ENCODE results near the gene DCTN3.

DCTN3 gene

GRCh38 chr9:34601937-34602573 is 18.2 kb downstream of the DCTN3 start:
- no peaks in the 10 kb centered on the region for H3K4me1 Mint-ChIP-seq
- H3K9me3 Mint-ChIP-seq, result no peaks in the 10 kb centered on the region
- DNase-seq, result no peak
- CTCF ChIA-PET, result interaction anchor here (0.6 to 2.2 kb wide), 9 partner anchors 11 to 1198 kb away, joined by 3 to 13 read pairs (median 4); partner anchors contain the start of gene DCTN3
- no peak overlapping the region for H3K4me3 Mint-ChIP-seq
- H3K27me3 Mint-ChIP-seq, result peaks cover 47% of the 10 kb centered on the region
- no peaks in the 10 kb centered on the region for H3K36me3 Mint-ChIP-seq
- no peak overlapping the region for H3K27ac Mint-ChIP-seq

DNA sequence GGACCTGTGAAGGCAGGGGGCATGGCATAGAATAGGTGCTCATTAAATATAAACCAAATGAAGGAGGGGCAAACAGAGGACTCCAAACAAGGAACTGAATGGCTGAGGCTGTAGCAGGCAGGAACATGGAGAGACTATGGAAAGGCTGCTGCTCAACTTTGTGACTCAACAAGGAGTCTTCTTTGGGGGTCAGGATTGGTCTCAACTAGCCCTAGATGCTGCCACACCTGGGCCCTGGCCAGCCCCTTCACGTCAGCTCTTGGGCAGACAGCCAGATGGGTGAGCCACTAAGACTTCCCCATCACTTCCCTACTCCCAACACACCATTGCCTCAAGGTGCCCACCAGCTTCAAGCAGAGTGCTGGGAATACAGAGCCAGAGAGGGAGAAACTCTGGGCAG is 19.4 kb downstream of the DCTN3 start:
- no peak for DNase-seq
- Mint-ChIP-seq H3K9me3 (no peaks in the 10 kb centered on the region), H3K36me3 (no peaks in the 10 kb centered on the region), H3K27me3 (peaks cover 57% of the 10 kb centered on the region), H3K4me1 (no peaks in the 10 kb centered on the region), H3K27ac (no peak overlapping the region), H3K4me3 (no peak overlapping the region)
- CTCF ChIA-PET, result interaction anchor here (1.0 to 1.1 kb wide), 2 partner anchors 8 to 16 kb away, joined by 3 to 4 read pairs; no protein-coding TSS in a partner anchor

DNA sequence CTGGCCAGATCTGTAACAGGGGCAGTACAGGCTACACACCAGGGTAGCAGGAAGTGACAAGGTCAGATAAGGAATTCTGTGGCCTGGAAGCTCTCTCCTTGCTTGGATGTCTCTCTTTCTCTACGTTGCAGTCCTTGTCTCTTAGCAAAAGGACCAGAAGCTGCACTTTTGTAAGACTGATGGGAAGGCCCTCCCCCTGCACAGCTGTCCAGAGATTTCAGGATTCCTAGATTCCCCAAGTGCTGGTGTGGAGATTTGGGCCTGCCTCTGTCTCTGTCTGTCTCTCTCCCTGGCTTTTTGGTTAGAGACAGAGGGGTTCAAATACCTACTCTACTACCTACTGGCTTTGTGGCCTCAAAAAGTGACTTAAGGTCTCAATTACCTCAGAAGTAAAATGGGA is 20.7 kb downstream of the DCTN3 start:
- no peaks in the 10 kb centered on the region for H3K36me3 Mint-ChIP-seq
- no peaks in the 10 kb centered on the region for H3K4me1 Mint-ChIP-seq
- CTCF ChIA-PET, result interaction anchor here (1.2 kb wide), 1 partner anchor 12 kb away, joined by 3 read pairs; the partner anchor contains the start of gene RPP25L

DNA sequence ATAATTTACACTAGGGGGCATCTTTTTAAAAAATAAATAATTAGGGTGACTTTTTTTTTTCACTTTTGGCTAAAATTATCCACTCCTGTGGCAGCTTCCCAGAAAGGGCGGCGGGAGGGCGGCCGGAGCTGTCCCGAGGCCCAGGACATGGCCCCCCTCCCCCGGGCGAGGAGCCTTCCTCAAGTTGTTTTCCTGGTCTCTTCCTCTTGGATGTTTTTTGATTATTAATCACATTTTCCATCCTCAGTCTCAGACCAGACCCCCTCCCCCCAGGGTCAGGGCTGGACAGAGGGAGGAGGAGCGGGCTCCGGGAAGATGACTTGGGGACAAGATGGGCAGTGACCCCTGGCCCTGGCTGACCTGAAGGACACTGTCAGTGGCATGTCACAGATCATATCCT is 26.1 kb downstream of the DCTN3 start:
- H3K27ac Mint-ChIP-seq, result no peak overlapping the region
- no peak for DNase-seq
- H3K9me3 Mint-ChIP-seq, result no peaks in the 10 kb centered on the region
- CTCF ChIA-PET, result interaction anchor here (1.7 kb wide), 1 partner anchor 10 kb away, joined by 9 read pairs; no protein-coding TSS in a partner anchor
- H3K36me3 Mint-ChIP-seq, result peaks cover 2% of the 10 kb centered on the region
- peaks cover 24% of the 10 kb centered on the region for H3K4me1 Mint-ChIP-seq
- peaks cover 78% of the 10 kb centered on the region for H3K27me3 Mint-ChIP-seq
- no peak overlapping the region for H3K4me3 Mint-ChIP-seq

More for the DNA sequence above, 20.7 kb downstream of the DCTN3 start:
- Mint-ChIP-seq H3K4me3 (no peak overlapping the region), H3K27me3 (peaks cover 53% of the 10 kb centered on the region), H3K27ac (no peak overlapping the region), H3K9me3 (no peaks in the 10 kb centered on the region)
- no peak for DNase-seq

- H3K4me3 Mint-ChIP-seq, result no peak overlapping the region
- CTCF ChIA-PET, result interaction anchor here (1.0 to 3.6 kb wide), 10 partner anchors 8 to 189 kb away, joined by 3 to 26 read pairs (median 10); partner anchors contain the start of gene DCTN3
Measured at GRCh38 chr9:34592895-34593601, 27.2 kb downstream of the DCTN3 start.

DNA sequence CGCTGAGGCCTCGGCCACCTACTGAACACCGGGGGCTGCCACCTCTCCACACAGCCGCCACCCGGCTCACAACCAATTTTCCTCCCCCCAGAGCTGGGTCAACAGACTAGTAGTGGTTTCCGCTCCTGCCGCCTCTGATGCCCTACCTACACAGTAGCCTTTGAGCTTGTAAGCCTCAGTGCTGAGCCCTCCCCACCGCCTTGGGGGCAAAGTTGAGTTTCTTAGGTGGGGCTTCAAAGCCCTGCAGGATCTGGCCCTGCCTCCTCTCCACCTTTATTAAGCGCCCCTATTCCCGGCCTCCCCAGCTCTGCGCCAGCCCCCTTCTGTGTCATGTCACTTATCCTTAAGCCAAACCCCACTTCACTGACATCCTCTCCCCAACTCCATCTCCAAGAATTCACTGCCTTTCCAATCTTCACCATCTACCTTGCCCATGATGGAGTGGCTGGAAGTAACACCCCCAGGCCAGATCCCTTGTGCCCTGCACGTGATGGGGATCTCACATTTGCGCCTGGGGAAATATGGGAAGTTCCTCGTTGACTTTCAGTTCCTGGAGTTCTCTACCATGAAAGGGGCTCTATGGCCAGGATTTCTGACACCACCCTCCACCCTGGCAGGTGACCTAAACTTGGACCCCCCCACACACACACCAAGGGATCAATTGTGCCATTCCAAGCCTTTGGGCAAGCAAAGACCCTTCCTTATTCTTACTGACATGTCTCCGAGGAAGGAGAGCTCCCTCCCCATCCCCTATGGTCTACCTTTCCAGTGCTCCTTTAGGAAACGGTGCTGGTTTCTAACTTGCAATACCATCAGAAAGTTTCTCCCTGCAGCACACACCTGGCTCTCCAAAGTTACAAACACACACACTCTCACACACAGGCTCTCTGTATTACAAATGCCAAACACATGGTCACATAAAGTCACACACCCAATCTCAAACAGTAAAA is 28.1 kb downstream of the DCTN3 start:
- no peak overlapping the region for H3K27ac Mint-ChIP-seq
- H3K36me3 Mint-ChIP-seq, result peaks cover 2% of the 10 kb centered on the region
- peak overlapping the region; percentile 11 for H3K4me3 Mint-ChIP-seq
- H3K27me3 Mint-ChIP-seq, result peaks cover 87% of the 10 kb centered on the region
- DNase-seq, result no peak
- no peaks in the 10 kb centered on the region for H3K9me3 Mint-ChIP-seq
- CTCF ChIA-PET, result interaction anchor here (1.0 to 3.6 kb wide), 21 partner anchors 9 to 261 kb away, joined by 3 to 26 read pairs (median 4); partner anchors contain the start of genes DCTN3 and MYORG
- H3K4me1 Mint-ChIP-seq, result peaks cover 33% of the 10 kb centered on the region

More at GRCh38 chr9:34592895-34593601, 27.2 kb downstream of the DCTN3 start:
- no peak for DNase-seq
- Mint-ChIP-seq H3K9me3 (no peaks in the 10 kb centered on the region), H3K27ac (no peak overlapping the region), H3K4me1 (peaks cover 33% of the 10 kb centered on the region), H3K27me3 (peaks cover 85% of the 10 kb centered on the region), H3K36me3 (peaks cover 2% of the 10 kb centered on the region)

GRCh38 chr9:34591248-34591916 is 28.9 kb downstream of the DCTN3 start:
- DNase-seq, result peak; percentile 82
- Mint-ChIP-seq H3K4me1 (peaks cover 33% of the 10 kb centered on the region), H3K27ac (no peak overlapping the region), H3K9me3 (no peaks in the 10 kb centered on the region), H3K36me3 (peaks cover 2% of the 10 kb centered on the region), H3K4me3 (peak overlapping the region; percentile 25), H3K27me3 (peaks cover 89% of the 10 kb centered on the region)
- CTCF ChIA-PET, result interaction anchor here (0.7 to 3.6 kb wide), 22 partner anchors 9 to 260 kb away, joined by 3 to 26 read pairs (median 4); partner anchors contain the start of gene MYORG

GRCh38 chr9:34590381-34591247 is 29.7 kb downstream of the DCTN3 start:
- no peaks in the 10 kb centered on the region for H3K9me3 Mint-ChIP-seq
- DNase-seq, result peak; percentile 32
- H3K4me1 Mint-ChIP-seq, result peaks cover 33% of the 10 kb centered on the region
- peaks cover 2% of the 10 kb centered on the region for H3K36me3 Mint-ChIP-seq
- H3K27ac Mint-ChIP-seq, result no peak overlapping the region
- CTCF ChIA-PET, result interaction anchor here (0.7 to 3.6 kb wide), 16 partner anchors 8 to 259 kb away, joined by 3 to 26 read pairs (median 5); no protein-coding TSS in a partner anchor
- peak overlapping the region; percentile 61 for H3K4me3 Mint-ChIP-seq
- H3K27me3 Mint-ChIP-seq, result peaks cover 92% of the 10 kb centered on the region

DNA sequence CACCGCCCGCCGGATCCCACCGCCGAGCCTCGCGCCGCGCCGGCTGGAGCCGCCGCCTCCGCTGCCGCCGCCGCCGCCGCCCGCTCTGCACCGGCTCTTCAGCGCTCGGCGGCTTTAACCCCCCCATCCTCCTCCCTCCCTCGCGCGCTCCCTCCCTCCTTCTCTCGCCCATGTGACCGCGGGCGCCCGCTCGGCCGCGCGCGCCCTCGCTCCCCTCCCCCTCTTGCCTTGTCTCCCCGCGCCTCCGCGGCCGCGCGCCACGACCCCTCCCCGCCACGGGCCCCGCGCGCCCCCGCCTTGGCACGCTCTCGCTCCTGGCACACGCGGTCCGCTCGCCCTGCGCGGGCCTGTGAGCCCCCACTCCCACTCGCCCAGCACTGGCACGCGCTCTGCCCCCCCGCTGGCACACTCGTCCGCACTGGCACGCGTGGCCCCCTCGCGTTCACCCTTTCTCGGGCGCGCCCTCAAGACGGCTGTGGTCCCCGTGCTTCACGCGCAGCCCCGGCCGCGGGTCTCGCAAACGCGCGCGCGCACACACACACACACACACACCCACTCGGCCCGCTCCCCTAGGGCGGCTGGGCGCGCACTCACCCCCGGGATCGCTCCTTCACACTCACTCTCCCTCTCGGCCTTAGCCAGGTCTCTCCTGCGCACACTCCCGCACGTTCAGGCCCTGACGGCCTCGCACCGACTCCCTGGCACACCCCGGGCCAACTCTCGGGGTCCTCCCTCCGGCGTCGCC is 30.5 kb downstream of the DCTN3 start, which contains the start of gene CNTFR:
CNTFR (minus strand) TSS at position 89 of the 745 bp plus-strand sequence. CDS start 20,743 bp downstream, outside the sequence.
- Mint-ChIP-seq H3K4me3 (peak within 1 kb of the TSS; percentile 61), H3K9me3 (no peaks in the 10 kb centered on the region), H3K36me3 (peaks cover 2% of the 10 kb centered on the region), H3K4me1 (peaks cover 33% of the 10 kb centered on the region), H3K27me3 (peaks cover 100% of the 10 kb centered on the region), H3K27ac (peak within 1 kb of the TSS; percentile 62)
- CTCF ChIA-PET, result no interaction called here
- DNase-seq, result peak; percentile 46

GRCh38 chr9:34588671-34589635 is 31.3 kb downstream of the DCTN3 start:
- H3K9me3 Mint-ChIP-seq, result no peaks in the 10 kb centered on the region
- peak overlapping the region; percentile 59 for H3K4me3 Mint-ChIP-seq

DNA sequence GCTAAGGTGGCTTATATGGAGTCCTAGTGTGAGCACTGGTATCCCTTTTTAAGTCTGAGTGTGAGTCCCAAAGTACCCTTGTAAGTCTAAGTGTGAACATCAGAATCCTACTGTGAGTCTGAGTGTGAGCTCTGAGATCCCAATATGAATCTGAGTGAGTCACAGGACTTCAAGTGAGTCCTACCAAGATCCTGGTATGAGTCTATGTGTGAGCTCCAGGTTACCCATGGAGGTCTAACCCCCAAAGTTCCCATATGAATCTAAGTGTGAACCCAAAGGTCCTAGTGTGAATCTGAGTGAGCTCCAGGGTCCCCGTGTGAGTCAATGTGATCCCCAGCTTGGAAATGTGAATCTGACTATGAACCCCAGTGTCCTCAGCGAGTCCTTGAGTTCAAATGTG is 33.0 kb downstream of the DCTN3 start:
- CTCF ChIA-PET, result interaction anchor here (0.7 to 2.0 kb wide), 5 partner anchors 17 to 84 kb away, joined by 3 to 10 read pairs (median 4); no protein-coding TSS in a partner anchor
- Mint-ChIP-seq H3K27me3 (peaks cover 97% of the 10 kb centered on the region), H3K27ac (no peak overlapping the region), H3K4me1 (peaks cover 25% of the 10 kb centered on the region), H3K4me3 (no peak overlapping the region), H3K9me3 (no peaks in the 10 kb centered on the region), H3K36me3 (peaks cover 2% of the 10 kb centered on the region)
- no peak for DNase-seq

More at GRCh38 chr9:34588671-34589635, 31.3 kb downstream of the DCTN3 start:
- peak overlapping the region; percentile 62 for H3K27ac Mint-ChIP-seq
- peaks cover 2% of the 10 kb centered on the region for H3K36me3 Mint-ChIP-seq
- CTCF ChIA-PET, result interaction anchor here (1.8 to 2.0 kb wide), 2 partner anchors 42 to 86 kb away, joined by 6 to 10 read pairs; no protein-coding TSS in a partner anchor
- H3K27me3 Mint-ChIP-seq, result peaks cover 100% of the 10 kb centered on the region
- no peak for DNase-seq
- peaks cover 33% of the 10 kb centered on the region for H3K4me1 Mint-ChIP-seq
